IMR-90 (cell line): ENCODE measurements around the gene PRPF40A. TPM values are rescaled to one million over a fixed set of nuclear protein-coding genes. Genes with fewer than 3 reads are reported as not detected.
A peak's percentile ranks its signal among the peaks of the same experiment; 100 is the strongest.

Experiments
- ATAC-seq: fragments of 200-7000 bp; cut with Tn5 transposase; 2 replicates; pipeline ENCODE4 v1.9.1; 2020; ENCODE audit warnings: low read depth, mild to moderate bottlenecking, moderate library complexity
- BruUV-seq: library from RNA; stranded (reverse); fragments of 400-500 nt; replicated peaks from 2 replicates; lab custom pipeline; 2021; lab: Mats Ljungman, UMichigan
- CTCF ChIA-PET: fragments of 300-600 bp; formaldehyde crosslinking; extraction: SDS; loops from one replicate; lab custom pipeline; 2021; ENCODE audit warnings: antibody characterized with exemption; lab: Yijun Ruan, JAX
- POLR2A ChIA-PET: fragments of 300-600 bp; sonication (Branson Sonifier 250); formaldehyde crosslinking; loops from one replicate; lab custom pipeline; 2022; ENCODE audit warnings: antibody characterized with exemption; ENCODE audit not compliant: unreplicated experiment; lab: Charles Lee
- DNase-seq: peaks from one replicate; pipeline ENCODE4 v3.0.0; 2013
- H2AFZ ChIP-seq: replicated peaks from 2 replicates; pipeline ENCODE3; 2013; ENCODE audit warnings: low read length, mild to moderate bottlenecking; ENCODE audit not compliant: poor library complexity
- H2AK5ac ChIP-seq: 2 replicates; pipeline ENCODE4 v1.6.1; 2013; ENCODE audit warnings: low read depth, low read length, inconsistent platforms
- H2AK9ac ChIP-seq: replicated peaks from 2 replicates; pipeline ENCODE3; 2013; ENCODE audit warnings: mild to moderate bottlenecking, low read depth, low read length, moderate library complexity; ENCODE audit not compliant: poor library complexity
- H2BK120ac ChIP-seq: 2 replicates; pipeline ENCODE4 v1.6.1; 2013; ENCODE audit warnings: low read depth, low read length, inconsistent platforms
- H2BK15ac ChIP-seq: 3 replicates; pipeline ENCODE4 v1.6.1; 2013; ENCODE audit warnings: low read depth, low read length, inconsistent platforms
- H2BK20ac ChIP-seq: 2 replicates; pipeline ENCODE4 v1.6.1; 2013; ENCODE audit warnings: low read depth, mild to moderate bottlenecking, inconsistent platforms, low read length, moderate library complexity
- H2BK5ac ChIP-seq: 2 replicates; pipeline ENCODE4 v1.6.1; 2013; ENCODE audit warnings: mild to moderate bottlenecking, low read depth, low read length, inconsistent platforms; ENCODE audit not compliant: poor library complexity, severe bottlenecking
- H3K14ac ChIP-seq: replicated peaks from 2 replicates; pipeline ENCODE4 v1.6.1; 2013; ENCODE audit warnings: low read depth, low read length, inconsistent platforms
- H3K18ac ChIP-seq: 2 replicates; pipeline ENCODE4 v1.6.1; 2013; ENCODE audit warnings: low read depth, low read length, control low read depth
- H3K23ac ChIP-seq: 2 replicates; pipeline ENCODE4 v1.6.1; 2013; ENCODE audit warnings: low read depth, low read length, inconsistent platforms
- H3K27ac ChIP-seq: 2 replicates; pipeline ENCODE4 v1.5.1; 2013; ENCODE audit warnings: mild to moderate bottlenecking, control low read depth, low read length; ENCODE audit not compliant: insufficient read depth
- H3K27me3 ChIP-seq: 2 replicates; pipeline ENCODE4 v1.6.1; 2013; ENCODE audit warnings: low read length; ENCODE audit not compliant: control insufficient read depth, insufficient read depth
- H3K36me3 ChIP-seq: 2 replicates; pipeline ENCODE4 v1.6.1; 2013; ENCODE audit warnings: low read length, mixed read lengths; ENCODE audit not compliant: control insufficient read depth, insufficient read depth
- H3K4ac ChIP-seq: 2 replicates; pipeline ENCODE4 v1.6.1; 2013; ENCODE audit warnings: low read depth, low read length, inconsistent platforms
- H3K4me1 ChIP-seq: 2 replicates; pipeline ENCODE4 v1.6.1; 2013; ENCODE audit warnings: low read length, mixed read lengths; ENCODE audit not compliant: control insufficient read depth, insufficient read depth
- H3K4me2 ChIP-seq: 2 replicates; pipeline ENCODE4 v1.6.1; 2013; ENCODE audit warnings: low read depth, mild to moderate bottlenecking, control low read depth, low read length, moderate library complexity
- H3K4me3 ChIP-seq: 2 replicates; pipeline ENCODE4 v1.5.1; 2013; ENCODE audit warnings: low read depth, mild to moderate bottlenecking, control low read depth, low read length, moderate library complexity; ENCODE audit not compliant: insufficient read depth
- H3K56ac ChIP-seq: 2 replicates; pipeline ENCODE4 v1.6.1; 2013; ENCODE audit warnings: low read length, inconsistent platforms; ENCODE audit not compliant: insufficient read depth; ENCODE audit errors: extremely low read depth
- H3K79me1 ChIP-seq, 2 experiments: 2 replicates each; pipeline ENCODE4 v1.6.1; 2013; ENCODE audit warnings: low read length in 2 of 2, inconsistent platforms in 1 of 2, low read depth in 1 of 2
- H3K9ac ChIP-seq: 2 replicates; pipeline ENCODE4 v1.6.1; 2013; ENCODE audit warnings: low read depth, low read length, control low read depth
- H3K9me1 ChIP-seq: 2 replicates; pipeline ENCODE4 v1.6.1; 2013; ENCODE audit warnings: low read length, inconsistent platforms; ENCODE audit not compliant: insufficient read depth
- H3K9me3 ChIP-seq: 2 replicates; pipeline ENCODE4 v1.6.1; 2013; ENCODE audit warnings: low read length; ENCODE audit not compliant: control insufficient read depth, insufficient read depth
- H4K20me1 ChIP-seq: 2 replicates; pipeline ENCODE4 v1.6.1; 2013; ENCODE audit warnings: low read length, inconsistent platforms; ENCODE audit not compliant: insufficient read depth
- H4K5ac ChIP-seq: 2 replicates; pipeline ENCODE4 v1.6.1; 2013; ENCODE audit warnings: mild to moderate bottlenecking, low read depth, low read length, control low read depth
- H4K8ac ChIP-seq, 2 experiments: 2 replicates each; pipeline ENCODE4 v1.6.1; 2013; ENCODE audit warnings: low read depth in 2 of 2, low read length in 2 of 2, control low read depth in 1 of 2, inconsistent platforms in 1 of 2
- H4K91ac ChIP-seq: 2 replicates; pipeline ENCODE4 v1.6.1; 2013; ENCODE audit warnings: low read depth, low read length, inconsistent platforms; ENCODE audit not compliant: insufficient read depth
- CEBPB ChIP-seq: IDR thresholded peaks from 2 replicates; pipeline ENCODE4 v1.6.1; 2012; ENCODE audit warnings: low read depth, low read length, improper control_type of control experiment
- MAFK ChIP-seq: IDR thresholded peaks from 2 replicates; pipeline ENCODE4 v1.6.1; 2012; ENCODE audit warnings: low read depth, low read length, improper control_type of control experiment
- WGBS, 2 experiments: methylation state at CpG; one replicate each; pipeline versions ENCODE4 v1.1.5 to v1.1.7; 2013; ENCODE audit warnings: missing lambda C conversion rate in 2 of 2; ENCODE audit not compliant: insufficient read length in 1 of 2; ENCODE audit errors: extremely low coverage in 2 of 2; 5-methylcytosine and 5-hydroxymethylcytosine counted together
- dilution Hi-C: fragments of 300-500 bp; cut with HindIII; formaldehyde crosslinking; loops from one replicate; pipeline ENCODE4 v1.14.3; 2018; ENCODE audit warnings: low sequenced_read_pairs; ENCODE audit not compliant: unreplicated experiment
- in situ Hi-C: fragments of 300-500 bp; cut with MboI; formaldehyde crosslinking; loops from 3 replicates; pipeline ENCODE4 v1.14.3; 2019; ENCODE audit warnings: low sequenced_read_pairs, inconsistent platforms, mixed read lengths
- intact Hi-C: fragments of 100-400 bp; cut with micrococcal nuclease; formaldehyde crosslinking; loops from 2 replicates; pipeline ENCODE4 v1.10.0; 2022
- polyA plus RNA-seq, 3 experiments: library from polyadenylated mRNA; depleted of rRNA; stranded (reverse); fragments of >200 nt; gene quantifications; 2 replicates each; pipeline ENCODE4 v1.2.3, GENCODE V29; 2012; ENCODE audit warnings: low replicate concordance in 1 of 3
- total RNA-seq: library from RNA; depleted of rRNA; stranded (reverse); fragments of >200 nt; gene quantifications from 2 replicates; pipeline ENCODE4 v1.2.3, GENCODE V29; 2012

The PRPF40A gene
- total and polyA plus RNA-seq, 2 of the 4 experiments (the other 2 are of a cell fraction), result 49.1 to 150 TPM

GRCh38 chr2:152715112-152715511 lies 2.1 kb downstream of the PRPF40A start:
- Histone ChIP-seq H3K56ac (no peak overlapping the region), H3K23ac (no peak overlapping the region), H3K9ac (no peak overlapping the region), H3K14ac (no peak overlapping the region), H3K9me3 (no peaks in the 10 kb centered on the region), H2BK120ac (no peak overlapping the region), H3K4me1 (peaks cover 3% of the 10 kb centered on the region; the same call in 1 of the 2 replicates), H2AK9ac (no peak overlapping the region), H2BK15ac (no peak overlapping the region), H4K20me1 (peaks cover 24% of the 10 kb centered on the region; the same call in 1 of the 2 replicates), H3K79me1 (peaks cover 8 to 22% of the 10 kb centered on the region in 2 experiments; a peak in 3 of 4 replicates), H3K18ac (no peak overlapping the region), H3K4ac (no peak overlapping the region), H3K27me3 (no peaks in the 10 kb centered on the region), H4K91ac (no peak overlapping the region), H3K4me3 (no peak overlapping the region), H2AFZ (no peak overlapping the region), H3K4me2 (no peak overlapping the region), H2BK5ac (no peak overlapping the region), H2BK20ac (no peak overlapping the region), H3K36me3 (peaks cover 5% of the 10 kb centered on the region; the same call in 1 of the 2 replicates), H4K5ac (no peak overlapping the region), H3K9me1 (no peaks in the 10 kb centered on the region), H3K27ac (no peak overlapping the region), H4K8ac (no peak overlapping the region), H2AK5ac (no peak overlapping the region)
- ChIA-PET CTCF (interaction anchor here (1.1 to 1.9 kb wide), 2 partner anchors 11 to 14 kb away, joined by 5 read pairs; no protein-coding TSS in a partner anchor), POLR2A (no interaction called here)
- in situ Hi-C loops (no loop called here), dilution Hi-C loops (no loop called here), intact Hi-C loops (loop anchor here (2.0 kb wide), 1 partner anchor 538 kb away; no protein-coding TSS in a partner anchor)
- DNase-seq, result no peak
- no peak for TF ChIP-seq CEBPB
- peak; percentile 91 for TF ChIP-seq MAFK
- BruUV-seq, result no TSS peak
- no CpG with 5 or more reads among the region's 1 CpG for WGBS, 2 experiments
- no peak for ATAC-seq
